K562 (cell line): ENCODE data around the gene PSMA6. TPM values are rescaled to one million over a fixed set of nuclear protein-coding genes. Genes with fewer than 3 reads are reported as not detected.

Source experiments
- EZH2 ChIP-seq: IDR thresholded peaks from 2 replicates; pipeline ENCODE4 v1.6.1; 2012; ENCODE audit warnings: low read depth, mild to moderate bottlenecking, inconsistent platforms, low read length, borderline replicate concordance
- L3MBTL2 ChIP-seq: fragments of 450-650 bp; IDR thresholded peaks from 2 replicates; pipeline ENCODE4 v1.6.1; 2016; ENCODE audit warnings: mild to moderate bottlenecking, moderate library complexity
- LEF1 ChIP-seq: fragments of 450-650 bp; IDR thresholded peaks from 2 replicates; pipeline ENCODE4 v1.6.1; 2016; ENCODE audit warnings: mild to moderate bottlenecking
- NFE2L1 ChIP-seq: fragments of 450-650 bp; IDR thresholded peaks from 2 replicates; pipeline ENCODE4 v1.6.1; 2016; ENCODE audit warnings: missing genetic modification characterization, low read depth, mild to moderate bottlenecking, missing compliant biosample characterization, moderate library complexity, borderline replicate concordance
- NFIC ChIP-seq: fragments of 450-650 bp; IDR thresholded peaks from 2 replicates; pipeline ENCODE4 v1.6.1; 2017; ENCODE audit warnings: mild to moderate bottlenecking, inconsistent platforms
- NFIX ChIP-seq: fragments of 250-450 bp; sonication (Bioruptor Pico); IDR thresholded peaks from 2 replicates; pipeline ENCODE4 v1.4.0; 2020; ENCODE audit warnings: low read depth, mild to moderate bottlenecking, moderate library complexity
- NFYB ChIP-seq: IDR thresholded peaks from 2 replicates; pipeline ENCODE4 v1.6.1; 2011; ENCODE audit warnings: mild to moderate bottlenecking, moderate library complexity; ENCODE audit not compliant: insufficient read length; ENCODE audit errors: extremely low read depth
- POLR2G ChIP-seq: fragments of 200-400 bp; formaldehyde crosslinking; IDR thresholded peaks from 2 replicates; pipeline ENCODE4 v1.6.1; 2017; ENCODE audit warnings: low read depth, mild to moderate bottlenecking, antibody characterized with exemption, low read length, moderate library complexity
- RBM39 ChIP-seq: fragments of 200-400 bp; formaldehyde crosslinking; optimal IDR thresholded peaks from 2 replicates; pipeline ENCODE3; 2018; ENCODE audit warnings: low read depth, low read length
- ZNF12 ChIP-seq: sonication (generic); formaldehyde crosslinking; IDR thresholded peaks from 2 replicates; pipeline ENCODE4 v1.4.0; 2020; ENCODE audit warnings: mild to moderate bottlenecking, missing genetic modification reagents
- ZNF263 ChIP-seq: sonication (generic); formaldehyde crosslinking; IDR thresholded peaks from 2 replicates; pipeline ENCODE4 v1.8.0; 2022; ENCODE audit warnings: mild to moderate bottlenecking, missing genetic modification reagents, borderline replicate concordance
- ZNF592 ChIP-seq: fragments of 450-650 bp; IDR thresholded peaks from 2 replicates; pipeline ENCODE4 v1.6.1; 2017; ENCODE audit warnings: antibody characterized with exemption, mild to moderate bottlenecking
- ZNF778 ChIP-seq: fragments of 450-650 bp; formaldehyde crosslinking; IDR thresholded peaks from 2 replicates; pipeline ENCODE4 v1.4.0; 2020; ENCODE audit warnings: mild to moderate bottlenecking, moderate library complexity
- polyA plus RNA-seq, 8 experiments: library from polyadenylated mRNA; depleted of rRNA in 4 of 8; stranded (reverse) in 5 of 8; unstranded in 3 of 8; fragments of >200 nt; fragmentation: Nextera tagmentation in 2 of 8; fragmentation: Illumina TruSeq in 1 of 8; extraction: Ambion mirVana in 2 of 8; extraction: Trizol in 1 of 8; gene quantifications; 2 replicates each; pipeline versions ENCODE4 v1.2.1 to v1.2.3, GENCODE V29; 2011 to 2014; ENCODE audit warnings: inconsistent platforms in 1 of 8, missing spikeins in 1 of 8
- total RNA-seq, 7 experiments: library from RNA; depleted of rRNA in 6 of 7; stranded (reverse); fragments of >200 nt in 6 of 7; fragmentation: Illumina TruSeq in 2 of 7; extraction: Trizol in 2 of 7; gene quantifications; 2 replicates each; pipeline versions ENCODE4 v1.2.1 to v1.2.3, GENCODE V29; 2011 to 2021; ENCODE audit warnings: low replicate concordance in 1 of 7
- TF ChIP-seq, protein P1 (sequence below): fragments of 450-650 bp; IDR thresholded peaks from one replicate; pipeline ENCODE4 v1.6.1; 2018; ENCODE audit warnings: mild to moderate bottlenecking, moderate library complexity; ENCODE audit not compliant: partially characterized antibody

The PSMA6 gene
- total and polyA plus RNA-seq, 9 of the 15 experiments (the other 6 are each of a cell fraction or from before 2014, with no cell fraction given), result 210 to 952 (median 288) TPM

DNA sequence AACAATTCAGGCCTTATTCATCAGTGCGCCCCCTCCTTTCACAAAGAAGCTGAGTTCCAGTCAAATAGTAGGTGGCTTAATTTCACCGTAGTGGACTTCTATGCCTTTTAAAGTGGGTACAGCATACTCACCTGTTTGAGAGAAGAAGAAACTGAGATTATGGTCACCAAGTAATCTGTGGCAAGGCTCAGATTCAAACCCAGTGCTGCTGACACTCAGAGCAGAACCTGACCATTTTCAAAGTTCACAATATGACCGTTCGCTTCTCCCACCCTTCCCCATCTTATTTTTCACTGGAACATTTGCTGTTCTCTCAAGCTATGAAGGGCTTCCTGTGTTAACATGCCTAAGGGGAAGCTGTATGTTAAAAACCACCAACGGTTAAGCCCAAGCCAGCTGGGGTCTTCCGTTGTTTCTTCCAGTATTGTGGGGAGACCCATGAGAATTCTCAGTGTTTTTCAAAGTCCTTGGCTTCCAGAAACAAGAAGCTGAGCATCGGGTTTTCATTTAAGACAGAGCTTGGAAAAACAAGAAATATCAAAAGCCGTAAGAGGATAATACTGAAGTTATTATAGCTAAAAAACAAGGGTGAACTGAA lies 6.1 kb upstream of the PSMA6 start (continued):
- TF ChIP-seq NFIX (CRISPR knock-in tag) (no peak), LEF1 (no peak), NFE2L1 (tag) (no peak), L3MBTL2 (no peak), NFYB (no peak), EZH2 (no peak), ZNF592 (no peak), ZNF263 (CRISPR knock-in tag) (no peak), RBM39 (no peak), POLR2G (no peak), NFIC (no peak), ZNF778 (CRISPR knock-in tag) (no peak), ZNF12 (CRISPR knock-in tag) (no peak)
- TF ChIP-seq, protein P1, sequence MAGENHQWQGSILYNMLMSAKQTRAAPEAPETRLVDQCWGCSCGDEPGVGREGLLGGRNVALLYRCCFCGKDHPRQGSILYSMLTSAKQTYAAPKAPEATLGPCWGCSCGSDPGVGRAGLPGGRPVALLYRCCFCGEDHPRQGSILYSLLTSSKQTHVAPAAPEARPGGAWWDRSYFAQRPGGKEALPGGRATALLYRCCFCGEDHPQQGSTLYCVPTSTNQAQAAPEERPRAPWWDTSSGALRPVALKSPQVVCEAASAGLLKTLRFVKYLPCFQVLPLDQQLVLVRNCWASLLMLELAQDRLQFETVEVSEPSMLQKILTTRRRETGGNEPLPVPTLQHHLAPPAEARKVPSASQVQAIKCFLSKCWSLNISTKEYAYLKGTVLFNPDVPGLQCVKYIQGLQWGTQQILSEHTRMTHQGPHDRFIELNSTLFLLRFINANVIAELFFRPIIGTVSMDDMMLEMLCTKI, result no peak
